Thyroid gland (tissue), 4 donors: ENCODE data around the gene FGF18.

Experiments
- POLR2A ChIP-seq, 2 donors: fragments of 450-650 bp; IDR thresholded peaks; one replicate each; pipeline ENCODE4 v1.6.1; 2017; ENCODE audit warnings: antibody characterized with exemption in 2 of 2, mild to moderate bottlenecking in 2 of 2, moderate library complexity in 1 of 2
- TF ChIP-seq, protein P1 (sequence below), 6 experiments: fragments of 200-600 bp in 3 of 6; fragments of 450-650 bp in 3 of 6; sonication (generic) in 3 of 6; IDR thresholded peaks; one replicate each; pipeline ENCODE4 v1.5.1; 2016 to 2019; ENCODE audit warnings: antibody characterized with exemption in 6 of 6, mild to moderate bottlenecking in 2 of 6, inconsistent platforms in 1 of 6, moderate library complexity in 1 of 6

DNA sequence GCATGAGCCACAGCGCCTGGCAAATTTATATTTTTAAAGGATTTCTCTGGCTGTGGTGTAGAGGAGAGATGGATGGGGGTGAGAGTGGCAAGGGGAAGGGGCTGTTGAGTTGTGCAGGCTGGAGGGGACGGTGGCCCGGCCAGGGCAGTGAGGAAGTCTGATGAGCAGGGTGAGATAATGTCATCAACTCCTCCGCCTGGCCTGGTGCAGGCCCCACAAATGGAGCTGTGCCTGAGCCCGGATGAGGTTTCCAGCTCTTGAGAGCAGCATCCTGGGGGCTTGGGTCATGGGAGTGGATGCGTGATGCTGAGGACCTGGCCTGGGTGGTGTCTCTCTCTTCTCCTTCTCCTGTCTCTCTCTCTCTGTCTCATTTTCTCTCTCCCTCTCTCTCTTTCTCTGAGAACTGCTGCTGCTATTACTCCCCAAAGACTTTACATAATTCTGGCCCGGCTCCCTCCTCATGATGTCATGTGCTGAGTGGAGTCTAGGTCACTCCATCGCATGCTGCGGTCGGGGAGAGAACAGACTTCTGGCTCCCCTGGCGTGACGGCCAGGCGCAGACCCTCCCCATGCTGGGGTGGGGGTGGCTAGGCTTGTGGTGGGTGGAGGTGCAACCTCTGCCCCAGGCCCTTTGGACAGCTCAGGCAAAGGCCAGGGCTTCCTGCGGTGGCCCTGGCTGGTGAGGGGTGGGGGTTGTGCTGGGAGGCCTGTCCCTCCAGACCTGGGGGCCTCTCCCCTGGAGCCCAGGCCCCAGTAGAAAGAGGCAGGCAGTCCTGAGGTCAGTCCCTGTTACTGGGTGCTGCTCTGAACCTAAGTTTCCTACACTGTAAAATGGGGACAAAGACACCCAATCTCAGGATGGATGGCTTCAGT lies 26.4 kb downstream of the FGF18 start:
- TF ChIP-seq, protein P1, sequence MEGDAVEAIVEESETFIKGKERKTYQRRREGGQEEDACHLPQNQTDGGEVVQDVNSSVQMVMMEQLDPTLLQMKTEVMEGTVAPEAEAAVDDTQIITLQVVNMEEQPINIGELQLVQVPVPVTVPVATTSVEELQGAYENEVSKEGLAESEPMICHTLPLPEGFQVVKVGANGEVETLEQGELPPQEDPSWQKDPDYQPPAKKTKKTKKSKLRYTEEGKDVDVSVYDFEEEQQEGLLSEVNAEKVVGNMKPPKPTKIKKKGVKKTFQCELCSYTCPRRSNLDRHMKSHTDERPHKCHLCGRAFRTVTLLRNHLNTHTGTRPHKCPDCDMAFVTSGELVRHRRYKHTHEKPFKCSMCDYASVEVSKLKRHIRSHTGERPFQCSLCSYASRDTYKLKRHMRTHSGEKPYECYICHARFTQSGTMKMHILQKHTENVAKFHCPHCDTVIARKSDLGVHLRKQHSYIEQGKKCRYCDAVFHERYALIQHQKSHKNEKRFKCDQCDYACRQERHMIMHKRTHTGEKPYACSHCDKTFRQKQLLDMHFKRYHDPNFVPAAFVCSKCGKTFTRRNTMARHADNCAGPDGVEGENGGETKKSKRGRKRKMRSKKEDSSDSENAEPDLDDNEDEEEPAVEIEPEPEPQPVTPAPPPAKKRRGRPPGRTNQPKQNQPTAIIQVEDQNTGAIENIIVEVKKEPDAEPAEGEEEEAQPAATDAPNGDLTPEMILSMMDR (IDR thresholded peaks at IDR 0.05), result no peak
- no peak for TF ChIP-seq POLR2A (IDR thresholded peaks at IDR 0.05)
